ENCODE results near the gene TOMM40. TPM values are rescaled to one million over a fixed set of nuclear protein-coding genes. Genes with fewer than 3 reads are reported as not detected.

Gene TOMM40
- 82.1 TPM for polyA plus RNA-seq (2013, experiment 1 of 4)
- 81.5 TPM for polyA plus RNA-seq (2013, experiment 2 of 4)
- 56.7 TPM for polyA plus RNA-seq (2013, experiment 3 of 4)
- 56.9 TPM for polyA plus RNA-seq (2013, experiment 4 of 4)

DNA sequence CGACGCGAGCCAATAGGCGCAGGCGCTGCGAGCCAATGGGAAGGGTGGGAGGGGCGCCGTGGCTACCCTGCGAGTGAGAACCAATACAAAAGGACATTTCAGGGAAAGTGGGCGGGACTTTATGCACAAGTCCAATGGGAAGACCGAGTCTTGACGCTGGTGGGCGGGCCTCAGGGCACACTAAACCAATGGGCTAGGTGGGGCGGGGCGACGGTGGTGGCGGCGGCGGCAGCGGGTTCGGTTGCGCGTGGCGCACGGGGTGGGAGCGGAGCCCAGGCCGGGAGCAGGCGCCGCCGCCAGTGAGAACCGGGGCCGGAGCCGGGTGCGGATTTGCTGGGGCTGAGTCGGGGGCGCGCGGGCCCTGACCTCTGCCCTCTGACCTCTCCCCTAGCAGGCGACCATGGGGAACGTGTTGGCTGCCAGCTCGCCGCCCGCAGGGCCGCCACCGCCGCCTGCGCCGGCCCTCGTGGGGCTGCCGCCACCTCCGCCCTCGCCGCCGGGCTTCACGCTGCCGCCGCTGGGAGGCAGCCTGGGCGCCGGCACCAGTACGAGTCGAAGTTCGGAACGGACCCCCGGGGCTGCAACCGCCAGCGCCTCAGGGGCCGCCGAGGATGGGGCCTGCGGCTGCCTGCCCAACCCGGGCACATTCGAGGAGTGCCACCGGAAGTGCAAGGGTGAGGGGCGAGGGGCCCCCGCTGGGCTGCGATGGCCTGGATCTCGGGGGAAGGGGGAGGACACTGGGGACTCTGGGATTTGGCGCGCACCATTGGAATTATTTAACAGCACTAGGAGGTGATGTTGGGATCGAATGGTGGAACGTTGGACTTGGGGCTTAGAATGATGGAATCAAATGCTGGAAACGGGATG is at the start of gene TOMM40:
TOMM40 (plus strand) TSS at position 239 of the 867 bp plus-strand sequence; CDS start at position 401, 162 bp downstream.
- Histone ChIP-seq H3K27me3 (ENCODE audit: control insufficient read depth, insufficient read depth, low read length, poor library complexity, severe bottlenecking) (no peaks in the 10 kb centered on the region), H3K4me3 (ENCODE audit: insufficient read depth, low read depth, low read length) (peak within 1 kb of the TSS; percentile 86), H3K9me3 (ENCODE audit: control insufficient read depth, low read length) (no peaks in the 10 kb centered on the region), H3K4me1 (ENCODE audit: control insufficient read depth, insufficient read depth, low read length) (peaks cover 13% of the 10 kb centered on the region), H3K27ac (ENCODE audit: insufficient read depth, low read depth, low read length, poor library complexity, severe bottlenecking) (peak within 1 kb of the TSS; percentile 84), H3K36me3 (ENCODE audit: control insufficient read depth, insufficient read depth, low read length) (peaks cover 17% of the 10 kb centered on the region)
- 0 to 1% methylated on average over 81 of the region's 81 CpGs for WGBS, 2 experiments

DNA sequence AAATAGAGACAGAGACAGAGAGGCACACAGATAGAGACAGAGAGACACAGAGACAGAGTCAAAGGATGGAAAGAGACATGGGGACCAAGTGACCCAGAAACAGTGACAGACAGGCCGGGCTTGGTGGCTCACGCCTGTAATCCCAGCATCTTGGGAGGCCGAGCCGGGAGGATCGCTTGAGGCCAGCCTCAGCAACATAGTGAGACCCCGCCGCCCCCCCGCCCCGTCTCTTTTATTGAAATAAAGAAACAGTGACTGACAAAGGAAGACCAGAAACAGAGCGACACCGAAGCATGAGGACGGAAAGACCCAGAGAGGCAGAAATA is 45.8 kb upstream of the TOMM40 start:
- peak overlapping the region; percentile 86 for H3K27ac ChIP-seq (ENCODE audit: insufficient read depth, low read depth, low read length, poor library complexity, severe bottlenecking)
- no peaks in the 10 kb centered on the region for H3K9me3 ChIP-seq (ENCODE audit: control insufficient read depth, low read length)
- no peaks in the 10 kb centered on the region for H3K27me3 ChIP-seq (ENCODE audit: control insufficient read depth, insufficient read depth, low read length, poor library complexity, severe bottlenecking)
- H3K36me3 ChIP-seq (ENCODE audit: control insufficient read depth, insufficient read depth, low read length) = no peaks in the 10 kb centered on the region
- WGBS, 2 experiments = 22 to 25% methylated on average over 12 of the region's 12 CpGs
- peak overlapping the region; percentile 86 for H3K4me3 ChIP-seq (ENCODE audit: insufficient read depth, low read depth, low read length)
- peaks cover 16% of the 10 kb centered on the region for H3K4me1 ChIP-seq (ENCODE audit: control insufficient read depth, insufficient read depth, low read length)

DNA sequence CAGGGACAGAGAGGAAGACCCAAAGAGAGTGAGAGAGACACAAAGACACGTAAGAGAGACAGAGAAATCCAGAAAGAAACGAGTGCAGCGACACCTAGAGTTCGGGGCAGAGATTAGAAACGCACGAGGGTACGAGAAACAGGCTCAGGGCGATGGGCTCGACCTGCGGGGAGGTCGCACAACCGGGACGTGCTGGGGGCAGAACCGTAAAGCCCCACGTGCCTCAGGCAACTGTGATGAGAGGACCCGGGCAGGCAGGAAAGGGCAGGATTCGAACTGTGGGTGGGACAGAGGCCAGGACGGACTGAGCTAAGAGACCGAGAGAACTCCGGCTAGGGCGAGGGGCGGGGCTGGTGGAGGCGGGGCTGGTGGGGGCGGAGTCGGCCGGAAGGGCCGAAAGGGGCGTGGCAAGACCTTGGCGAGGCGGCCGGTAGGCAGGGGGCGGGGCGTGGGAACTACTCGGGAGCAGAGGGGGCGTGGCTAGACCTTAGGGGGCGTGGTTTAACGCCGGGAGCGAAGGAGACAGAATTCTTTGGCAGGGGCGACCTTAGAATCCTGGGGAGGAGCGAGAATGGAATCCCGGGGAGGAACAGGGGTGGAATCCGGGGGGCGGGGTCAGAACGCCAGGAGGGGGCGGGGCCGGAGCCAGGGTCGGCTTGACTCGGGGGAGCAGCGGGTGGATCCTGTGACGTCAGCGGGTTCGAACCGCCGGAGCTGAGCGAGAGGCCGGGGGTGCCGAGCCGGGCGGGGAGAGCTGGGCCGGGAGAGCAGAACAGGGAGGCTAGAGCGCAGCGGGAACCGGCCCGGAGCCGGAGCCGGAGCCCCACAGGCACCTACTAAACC is 45.2 kb upstream of the TOMM40 start, which contains the start of gene NECTIN2:
NECTIN2 (plus strand) TSS at position 686 of the 843 bp plus-strand sequence. CDS start 229 bp downstream, outside the sequence.
- Histone ChIP-seq H3K27me3 (ENCODE audit: control insufficient read depth, insufficient read depth, low read length, poor library complexity, severe bottlenecking) (no peaks in the 10 kb centered on the region), H3K9me3 (ENCODE audit: control insufficient read depth, low read length) (no peaks in the 10 kb centered on the region), H3K36me3 (ENCODE audit: control insufficient read depth, insufficient read depth, low read length) (no peaks in the 10 kb centered on the region), H3K4me3 (ENCODE audit: insufficient read depth, low read depth, low read length) (peak within 1 kb of the TSS; percentile 86), H3K4me1 (ENCODE audit: control insufficient read depth, insufficient read depth, low read length) (peaks cover 22% of the 10 kb centered on the region), H3K27ac (ENCODE audit: insufficient read depth, low read depth, low read length, poor library complexity, severe bottlenecking) (peak within 1 kb of the TSS; percentile 96)
- 0 to 1% methylated on average over 67 of the region's 67 CpGs for WGBS, 2 experiments

DNA sequence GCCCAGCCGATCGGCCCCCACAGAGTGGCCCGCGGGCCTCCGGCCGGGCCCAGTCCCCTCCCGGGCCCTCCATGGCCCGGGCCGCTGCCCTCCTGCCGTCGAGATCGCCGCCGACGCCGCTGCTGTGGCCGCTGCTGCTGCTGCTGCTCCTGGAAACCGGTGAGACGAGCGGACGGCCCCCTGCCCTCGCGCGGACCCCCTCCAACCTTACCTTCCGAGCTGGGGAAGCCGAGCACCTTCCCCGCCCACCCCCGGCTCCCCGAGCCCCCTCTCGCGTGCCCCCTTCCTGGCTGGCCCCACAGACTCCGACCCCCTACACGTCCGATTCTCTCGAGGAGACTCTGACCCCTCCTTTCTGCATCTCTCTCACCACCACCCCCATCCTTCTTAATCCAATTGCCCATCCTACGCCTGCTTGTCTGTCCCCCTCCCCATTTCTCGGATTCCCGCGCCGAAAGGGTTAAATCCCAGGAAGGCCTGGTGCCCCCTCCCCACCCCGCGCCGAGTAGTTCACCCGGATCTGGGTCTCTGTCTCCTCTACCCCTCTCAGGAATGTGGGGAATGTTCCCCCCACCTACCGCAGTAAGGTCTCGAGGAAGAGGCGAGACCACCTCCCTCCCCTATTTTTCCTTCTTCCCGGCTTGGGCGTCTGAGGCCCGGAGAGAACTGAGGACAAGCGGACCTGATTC is 44.5 kb upstream of the TOMM40 start:
- Histone ChIP-seq H3K27me3 (ENCODE audit: control insufficient read depth, insufficient read depth, low read length, poor library complexity, severe bottlenecking) (no peaks in the 10 kb centered on the region), H3K4me3 (ENCODE audit: insufficient read depth, low read depth, low read length) (peak overlapping the region; percentile 86), H3K9me3 (ENCODE audit: control insufficient read depth, low read length) (no peaks in the 10 kb centered on the region), H3K27ac (ENCODE audit: insufficient read depth, low read depth, low read length, poor library complexity, severe bottlenecking) (peak overlapping the region; percentile 96), H3K36me3 (ENCODE audit: control insufficient read depth, insufficient read depth, low read length) (no peaks in the 10 kb centered on the region), H3K4me1 (ENCODE audit: control insufficient read depth, insufficient read depth, low read length) (peaks cover 22% of the 10 kb centered on the region)
- WGBS, 2 experiments = 0% methylated on average over 51 of the region's 51 CpGs

DNA sequence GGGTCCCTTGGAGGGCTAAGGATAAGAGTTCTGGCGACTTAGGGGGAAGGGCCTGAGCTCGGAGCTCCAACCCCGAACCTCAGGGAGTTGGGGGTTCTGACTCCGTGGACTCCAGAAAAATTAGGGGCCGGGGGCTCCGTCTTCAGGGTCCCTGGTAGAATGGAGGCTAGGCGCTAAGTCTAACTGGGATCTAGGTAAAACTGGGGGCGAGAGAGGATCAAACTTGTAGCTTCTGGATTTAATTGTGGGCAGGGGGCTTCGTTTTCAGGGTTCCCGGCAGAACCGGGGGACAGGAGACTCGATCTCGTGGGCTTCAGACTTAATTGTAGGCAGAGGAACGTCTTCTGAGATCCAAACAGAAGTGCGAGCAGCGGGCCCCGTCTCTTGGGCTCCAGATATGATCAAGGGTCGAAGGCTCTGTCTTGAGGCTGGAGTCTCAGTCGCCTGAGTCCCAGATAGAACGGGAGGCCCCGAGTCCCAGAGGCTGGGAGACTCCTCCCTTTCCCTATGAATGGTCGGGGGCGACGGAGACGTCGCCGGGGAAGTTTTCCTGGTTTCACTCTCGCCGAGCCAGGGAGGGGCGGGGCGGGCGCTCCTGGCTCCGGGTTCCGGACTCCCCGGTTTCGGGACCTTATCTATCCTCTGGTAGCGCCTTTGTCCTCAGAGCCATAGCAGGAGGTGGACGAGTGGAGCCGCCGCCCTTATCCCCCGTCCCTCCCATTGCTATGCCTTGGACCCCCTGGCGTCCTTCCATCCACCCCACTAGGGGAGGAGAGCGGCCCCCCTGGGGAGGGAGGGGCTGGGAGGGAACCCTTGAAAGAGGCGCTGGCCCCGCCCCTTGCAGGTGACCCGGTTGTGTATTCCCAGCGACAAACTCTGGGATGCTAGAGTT is 43.7 kb upstream of the TOMM40 start:
- no peaks in the 10 kb centered on the region for H3K27me3 ChIP-seq (ENCODE audit: control insufficient read depth, insufficient read depth, low read length, poor library complexity, severe bottlenecking)
- H3K9me3 ChIP-seq (ENCODE audit: control insufficient read depth, low read length) = no peaks in the 10 kb centered on the region
- H3K4me3 ChIP-seq (ENCODE audit: insufficient read depth, low read depth, low read length) = peak overlapping the region; percentile 86
- peak overlapping the region; percentile 47 for H3K27ac ChIP-seq (ENCODE audit: insufficient read depth, low read depth, low read length, poor library complexity, severe bottlenecking)
- H3K4me1 ChIP-seq (ENCODE audit: control insufficient read depth, insufficient read depth, low read length) = peaks cover 22% of the 10 kb centered on the region
- H3K36me3 ChIP-seq (ENCODE audit: control insufficient read depth, insufficient read depth, low read length) = no peaks in the 10 kb centered on the region
- 0% methylated on average over 47 of the region's 47 CpGs for whole genome bisulfite sequencing, 2 experiments

DNA sequence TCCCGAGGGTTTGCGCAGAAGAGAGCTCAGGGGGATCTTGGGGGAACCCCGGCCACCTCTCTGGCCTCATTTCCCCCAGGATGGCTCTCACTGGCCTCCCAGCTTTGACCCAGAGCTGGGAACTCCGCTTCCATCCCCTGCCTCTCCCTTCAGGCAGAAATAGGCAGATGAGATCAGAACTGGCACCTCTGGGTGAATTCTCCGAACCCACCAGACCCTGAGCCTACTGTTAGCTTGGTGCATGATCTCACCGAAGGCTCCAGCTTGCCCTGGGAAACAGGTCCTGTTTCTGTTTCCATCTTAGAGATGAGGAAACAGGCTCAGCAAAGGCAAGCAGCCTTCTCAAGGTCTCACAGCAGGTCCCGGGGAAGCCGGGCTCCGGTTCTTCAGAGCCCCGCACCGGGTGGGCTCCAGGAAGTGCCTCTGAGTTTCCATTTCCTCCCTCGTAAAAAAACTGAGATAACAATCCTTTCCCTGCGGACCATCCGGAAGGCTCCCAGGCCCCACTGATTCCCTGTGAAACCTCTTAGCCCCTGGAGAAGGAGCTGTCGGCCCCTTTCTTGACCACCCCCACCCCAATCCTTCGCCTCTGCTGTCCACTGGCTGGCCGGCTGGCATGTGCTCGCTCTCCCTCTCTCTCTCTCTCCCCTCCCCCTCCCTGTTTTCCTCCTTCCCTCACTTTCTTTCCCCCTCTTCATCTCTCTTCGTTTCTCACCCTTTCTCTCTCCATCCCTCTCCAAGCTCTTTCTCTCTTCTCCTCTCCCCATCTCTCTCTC is 42.8 kb upstream of the TOMM40 start:
- WGBS, 2 experiments = 0% methylated on average over 19 of the region's 19 CpGs
- peak overlapping the region; percentile 47 for H3K27ac ChIP-seq (ENCODE audit: insufficient read depth, low read depth, low read length, poor library complexity, severe bottlenecking)
- H3K9me3 ChIP-seq (ENCODE audit: control insufficient read depth, low read length) = no peaks in the 10 kb centered on the region
- H3K4me1 ChIP-seq (ENCODE audit: control insufficient read depth, insufficient read depth, low read length) = peaks cover 22% of the 10 kb centered on the region
- H3K4me3 ChIP-seq (ENCODE audit: insufficient read depth, low read depth, low read length) = peak overlapping the region; percentile 86
- no peaks in the 10 kb centered on the region for H3K27me3 ChIP-seq (ENCODE audit: control insufficient read depth, insufficient read depth, low read length, poor library complexity, severe bottlenecking)
- H3K36me3 ChIP-seq (ENCODE audit: control insufficient read depth, insufficient read depth, low read length) = no peaks in the 10 kb centered on the region

DNA sequence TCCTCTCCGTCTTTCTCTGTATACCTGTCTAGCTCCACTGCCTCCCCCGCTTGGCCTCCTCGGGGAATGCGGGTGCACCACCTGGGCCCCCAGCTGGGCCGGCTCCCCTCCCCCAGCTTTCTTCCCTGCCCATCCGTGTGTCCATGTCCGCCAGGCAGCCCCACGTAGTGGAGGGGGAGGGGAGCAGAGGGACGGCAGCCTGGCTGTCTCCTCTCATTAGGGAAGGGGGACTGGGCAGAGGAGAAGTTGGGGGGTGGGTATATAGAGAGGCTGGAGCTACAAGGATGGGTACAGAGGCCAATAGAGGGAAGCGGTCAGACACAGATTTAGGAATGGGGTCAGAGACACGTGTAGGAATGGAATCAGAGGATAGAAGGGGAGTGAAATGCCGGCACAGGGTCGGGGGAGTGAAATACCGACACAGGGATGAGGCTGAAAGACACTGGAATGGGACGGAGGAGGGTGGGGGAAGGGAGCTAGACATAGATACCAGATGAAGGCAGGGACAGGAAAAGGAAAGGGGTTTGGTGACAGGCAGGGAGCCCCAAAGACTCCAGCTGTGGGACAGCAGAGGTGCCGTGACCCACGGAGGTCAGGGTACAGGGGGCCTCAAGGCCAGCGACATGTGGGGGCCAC is 42.1 kb upstream of the TOMM40 start:
- peaks cover 22% of the 10 kb centered on the region for H3K4me1 ChIP-seq (ENCODE audit: control insufficient read depth, insufficient read depth, low read length)
- H3K27me3 ChIP-seq (ENCODE audit: control insufficient read depth, insufficient read depth, low read length, poor library complexity, severe bottlenecking) = no peaks in the 10 kb centered on the region
- H3K27ac ChIP-seq (ENCODE audit: insufficient read depth, low read depth, low read length, poor library complexity, severe bottlenecking) = peak overlapping the region; percentile 47
- H3K36me3 ChIP-seq (ENCODE audit: control insufficient read depth, insufficient read depth, low read length) = no peaks in the 10 kb centered on the region
- peak overlapping the region; percentile 86 for H3K4me3 ChIP-seq (ENCODE audit: insufficient read depth, low read depth, low read length)
- H3K9me3 ChIP-seq (ENCODE audit: control insufficient read depth, low read length) = no peaks in the 10 kb centered on the region
- WGBS, 2 experiments = 6 to 8% methylated on average over 18 of the region's 18 CpGs

DNA sequence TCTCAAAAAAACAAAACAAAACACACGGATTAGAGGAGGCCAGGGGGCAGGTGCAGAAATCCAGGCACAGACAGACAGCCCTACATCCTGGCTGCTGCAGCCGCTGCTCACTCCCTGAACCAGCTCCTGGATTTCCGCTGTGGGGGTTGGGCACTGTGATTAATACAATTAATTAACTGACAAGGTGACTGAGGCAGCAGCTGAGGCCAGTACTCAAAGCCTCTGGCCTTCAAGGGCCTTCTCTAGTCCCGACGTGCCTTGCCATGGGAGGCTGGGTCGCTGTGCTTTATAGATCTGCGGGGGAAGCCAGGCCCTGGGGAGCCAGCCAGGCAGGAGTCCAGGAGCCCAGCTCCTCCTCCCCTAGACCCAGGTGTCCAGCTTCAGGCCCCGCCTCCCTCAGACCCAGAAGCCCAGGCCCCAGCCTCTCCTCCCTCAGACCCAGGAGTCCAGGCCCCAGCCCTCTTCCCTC is 40.4 kb upstream of the TOMM40 start:
- no peak overlapping the region for H3K4me3 ChIP-seq (ENCODE audit: insufficient read depth, low read depth, low read length)
- H3K27ac ChIP-seq (ENCODE audit: insufficient read depth, low read depth, low read length, poor library complexity, severe bottlenecking) = no peak overlapping the region
- peaks cover 22% of the 10 kb centered on the region for H3K4me1 ChIP-seq (ENCODE audit: control insufficient read depth, insufficient read depth, low read length)
- no peaks in the 10 kb centered on the region for H3K27me3 ChIP-seq (ENCODE audit: control insufficient read depth, insufficient read depth, low read length, poor library complexity, severe bottlenecking)
- H3K36me3 ChIP-seq (ENCODE audit: control insufficient read depth, insufficient read depth, low read length) = no peaks in the 10 kb centered on the region
- no peaks in the 10 kb centered on the region for H3K9me3 ChIP-seq (ENCODE audit: control insufficient read depth, low read length)
- WGBS, 2 experiments = 72 to 77% methylated on average over 8 of the region's 8 CpGs

Measured in ectodermal cell (in vitro differentiated cells).